HCEC 1CT (cell line): Measurements from ENCODE around the gene GNB3.

ENCODE experiments used
- DNase-seq: peaks from one replicate; pipeline ENCODE4 v3.0.0-alpha.2; 2017

Gene GNB3

DNA sequence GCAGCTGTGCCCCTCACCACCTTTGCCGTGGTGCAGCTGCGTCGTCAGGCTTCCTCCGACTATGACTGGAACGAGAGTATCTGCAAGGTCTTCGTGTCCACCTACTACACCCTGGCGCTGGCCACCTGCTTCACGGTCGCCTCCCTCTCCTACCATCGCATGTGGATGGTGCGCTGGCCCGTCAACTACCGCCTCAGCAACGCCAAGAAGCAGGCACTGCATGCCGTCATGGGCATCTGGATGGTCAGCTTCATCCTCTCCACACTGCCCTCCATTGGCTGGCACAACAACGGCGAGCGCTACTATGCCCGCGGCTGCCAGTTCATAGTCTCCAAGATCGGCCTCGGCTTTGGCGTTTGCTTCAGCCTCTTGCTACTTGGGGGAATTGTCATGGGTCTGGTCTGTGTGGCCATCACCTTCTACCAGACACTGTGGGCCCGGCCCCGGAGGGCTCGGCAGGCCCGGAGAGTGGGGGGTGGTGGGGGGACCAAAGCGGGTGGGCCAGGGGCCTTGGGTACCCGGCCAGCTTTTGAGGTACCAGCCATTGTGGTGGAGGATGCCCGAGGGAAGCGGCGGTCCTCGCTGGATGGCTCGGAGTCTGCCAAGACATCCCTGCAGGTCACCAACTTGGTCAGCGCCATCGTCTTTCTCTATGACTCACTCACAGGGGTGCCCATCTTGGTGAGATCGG is 16.5 kb upstream of the GNB3 start:
- no peak for DNase-seq

- DNase-seq = no peak
Measured at GRCh38 chr12:6824901-6825381, 15.8 kb upstream of the GNB3 start.

DNA sequence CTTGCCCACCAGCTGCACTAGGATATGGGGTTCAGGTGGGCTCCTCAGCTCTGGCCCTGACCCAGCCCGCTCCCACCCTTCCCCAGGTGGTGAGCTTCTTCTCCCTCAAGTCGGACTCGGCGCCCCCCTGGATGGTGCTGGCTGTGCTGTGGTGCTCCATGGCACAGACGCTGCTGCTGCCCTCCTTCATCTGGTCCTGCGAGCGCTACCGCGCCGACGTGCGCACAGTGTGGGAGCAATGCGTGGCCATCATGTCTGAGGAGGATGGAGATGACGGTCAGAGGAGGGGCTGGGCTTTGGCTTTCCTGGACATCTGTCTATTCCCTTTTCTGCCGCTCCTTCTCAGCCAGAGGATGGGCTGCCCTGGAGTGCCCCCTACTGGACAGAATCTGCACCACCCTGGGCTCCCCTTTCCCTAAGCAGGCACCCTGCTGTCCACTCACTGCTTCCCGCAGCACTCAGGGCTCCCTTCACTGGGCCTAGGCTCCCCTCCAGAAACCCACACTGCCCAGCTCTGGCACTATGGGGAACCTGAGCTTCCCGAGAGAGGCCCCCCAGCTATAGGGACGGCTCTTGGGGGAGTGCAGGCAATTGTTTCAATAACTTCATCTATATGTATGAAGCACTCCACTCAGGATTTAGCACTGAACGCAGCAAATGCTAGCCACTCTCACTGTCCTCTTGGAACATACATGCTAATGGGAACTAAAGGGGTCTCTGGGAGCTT is 15.2 kb upstream of the GNB3 start:
- peak; percentile 80 for DNase-seq

DNA sequence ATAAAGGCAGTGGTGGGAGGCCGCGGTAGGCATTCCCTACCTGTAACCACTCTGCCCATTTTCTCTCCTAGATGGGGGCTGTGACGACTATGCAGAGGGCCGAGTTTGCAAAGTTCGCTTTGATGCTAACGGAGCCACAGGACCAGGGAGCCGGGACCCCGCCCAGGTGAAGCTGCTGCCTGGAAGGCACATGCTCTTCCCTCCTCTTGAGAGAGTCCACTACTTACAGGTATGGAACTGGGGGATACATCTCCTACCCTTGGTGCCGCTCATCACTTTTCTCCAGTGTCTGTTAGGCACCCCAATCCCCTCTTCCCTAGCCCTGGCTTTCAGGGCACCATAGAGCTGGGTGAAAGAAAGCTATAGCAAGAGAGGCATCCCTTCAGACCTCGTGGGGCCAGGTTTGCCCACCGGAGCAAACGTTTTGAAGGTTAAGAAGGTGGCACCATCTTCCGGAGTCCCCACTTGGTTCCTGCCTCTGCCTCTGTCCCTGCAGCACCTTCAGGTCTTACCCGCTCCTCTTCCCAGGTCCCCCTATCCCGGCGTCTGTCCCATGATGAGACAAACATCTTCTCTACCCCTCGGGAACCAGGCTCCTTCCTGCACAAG is 14.5 kb upstream of the GNB3 start:
- no peak for DNase-seq

DNA sequence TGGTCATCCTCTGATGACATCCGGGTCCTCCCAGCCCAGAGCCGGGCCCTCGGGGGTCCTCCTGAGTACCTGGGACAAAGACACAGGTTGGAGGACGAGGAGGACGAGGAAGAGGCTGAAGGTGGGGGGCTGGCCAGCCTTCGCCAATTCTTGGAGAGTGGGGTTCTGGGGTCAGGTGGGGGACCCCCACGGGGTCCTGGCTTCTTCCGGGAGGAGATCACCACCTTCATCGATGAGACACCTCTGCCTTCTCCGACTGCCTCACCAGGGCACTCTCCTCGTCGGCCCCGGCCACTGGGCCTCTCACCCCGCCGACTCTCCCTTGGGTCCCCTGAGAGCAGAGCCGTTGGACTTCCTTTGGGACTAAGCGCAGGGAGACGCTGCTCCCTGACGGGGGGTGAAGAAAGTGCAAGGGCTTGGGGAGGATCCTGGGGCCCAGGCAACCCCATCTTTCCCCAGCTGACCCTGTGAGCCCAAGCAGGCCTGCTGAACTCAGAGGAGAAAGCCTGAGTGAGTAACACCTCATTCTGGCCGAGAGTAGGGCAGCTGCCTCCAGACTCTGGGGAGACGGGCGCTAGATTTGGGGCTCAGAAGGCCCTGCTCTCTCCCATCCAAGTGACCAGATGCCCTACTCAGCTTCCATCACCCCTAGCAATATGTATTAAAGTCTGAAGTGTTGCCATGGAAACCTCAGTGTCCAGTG is 13.8 kb upstream of the GNB3 start:
- no peak for DNase-seq

DNA sequence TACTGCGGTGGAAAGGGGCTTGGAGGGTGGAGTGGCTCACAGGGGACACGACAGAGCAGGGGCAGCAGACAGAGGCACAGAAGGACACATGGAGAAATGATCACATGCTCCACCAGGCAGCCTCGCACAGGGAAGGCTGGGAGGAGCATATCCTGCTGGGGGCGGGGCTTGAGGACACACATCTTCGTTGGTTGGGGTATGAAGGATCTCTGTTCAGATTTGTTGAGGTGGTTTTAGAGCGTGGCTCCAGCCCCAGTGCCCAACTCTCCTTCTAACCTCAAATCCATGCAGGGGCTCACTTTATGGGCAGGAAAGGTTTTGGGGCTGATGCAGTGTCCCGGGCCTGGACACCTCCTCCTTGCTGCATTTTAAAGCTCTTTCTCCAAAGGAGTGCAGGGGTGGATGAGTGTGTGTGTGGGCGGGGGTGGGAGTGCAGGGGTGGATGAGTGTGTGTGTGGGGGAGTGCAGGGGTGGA is 13.3 kb upstream of the GNB3 start:
- DNase-seq = peak; percentile 79

GRCh38 chr12:6827982-6828780 is 12.5 kb upstream of the GNB3 start, which contains the start of gene P3H3:
Gene P3H3, plus strand, starts transcription at chr12:6828407. Its CDS starts 34 bp downstream, at chr12:6828441.
- DNase-seq = peak; percentile 61

DNA sequence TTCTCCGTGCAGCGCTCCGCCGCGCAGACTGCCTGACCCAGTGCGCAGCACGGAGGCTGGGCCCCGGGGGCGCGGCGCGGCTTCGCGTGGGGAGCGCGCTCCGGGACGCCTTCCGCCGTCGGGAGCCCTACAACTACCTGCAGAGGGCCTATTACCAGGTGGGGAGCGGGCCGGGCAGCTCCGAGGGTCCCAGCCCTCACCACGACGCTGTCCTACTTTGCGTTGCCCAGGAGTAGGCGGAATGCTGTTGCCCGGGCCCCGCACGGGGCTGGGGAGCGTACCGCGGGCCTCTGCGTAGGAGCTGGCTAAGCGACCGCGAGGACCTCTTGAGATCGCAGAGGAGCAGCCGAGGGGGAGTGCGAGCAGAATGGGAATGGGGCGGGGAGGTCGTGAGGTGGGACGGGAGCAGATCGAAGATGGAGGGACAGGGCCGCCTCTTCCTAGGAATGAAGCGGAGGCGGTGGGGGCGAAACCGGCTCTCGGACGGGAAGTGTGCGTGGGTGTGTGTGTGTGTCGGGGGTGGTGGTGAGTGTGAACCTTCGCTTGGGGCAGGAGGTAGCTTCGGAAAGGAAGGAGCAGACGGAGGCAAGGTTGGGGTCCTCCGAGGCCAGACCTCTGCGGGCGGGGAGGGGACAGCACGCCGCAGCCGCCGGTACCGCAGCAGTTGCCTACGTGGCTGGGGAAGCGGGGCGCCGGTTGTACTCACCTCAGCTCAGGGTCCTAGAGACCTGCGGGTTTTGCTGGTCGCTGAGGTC is 11.8 kb upstream of the GNB3 start:
- DNase-seq = peak; percentile 65

DNA sequence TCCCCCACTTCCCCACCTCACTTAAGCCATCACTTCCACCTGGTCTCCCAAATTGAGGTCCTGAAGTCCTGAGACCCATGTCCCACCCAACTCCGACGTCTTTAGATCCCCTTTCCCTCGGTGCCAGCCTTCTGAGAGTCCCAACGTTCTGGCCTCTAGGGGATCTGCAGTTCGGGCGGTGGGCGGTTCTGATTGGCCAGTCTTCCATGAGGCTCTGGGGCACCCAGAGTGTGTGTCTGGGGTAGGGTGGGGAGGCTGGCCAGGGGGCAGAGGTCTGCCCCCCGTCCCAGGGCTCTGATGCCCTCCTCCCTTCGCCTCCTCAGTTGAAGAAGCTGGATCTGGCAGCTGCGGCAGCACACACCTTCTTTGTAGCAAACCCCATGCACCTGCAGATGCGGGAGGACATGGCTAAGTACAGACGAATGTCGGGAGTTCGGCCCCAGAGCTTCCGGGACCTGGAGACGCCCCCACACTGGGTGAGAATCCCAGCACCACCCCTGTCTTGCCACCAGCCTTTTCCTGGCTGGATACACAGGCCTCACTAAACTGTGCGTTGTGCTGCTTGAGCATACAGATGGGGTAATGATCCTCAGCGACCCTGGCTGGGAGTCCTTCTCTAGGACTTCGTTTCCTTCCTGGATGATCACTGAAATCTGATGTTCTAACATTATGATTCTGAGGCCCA is 11.0 kb upstream of the GNB3 start:
- no peak for DNase-seq

- DNase-seq = no peak
Measured at GRCh38 chr12:6830286-6830890, 10.3 kb upstream of the GNB3 start.

- no peak for DNase-seq
Measured at GRCh38 chr12:6830999-6831398, 9.7 kb upstream of the GNB3 start.

- DNase-seq = no peak
Measured at GRCh38 chr12:6831450-6831995, 9.2 kb upstream of the GNB3 start.

DNA sequence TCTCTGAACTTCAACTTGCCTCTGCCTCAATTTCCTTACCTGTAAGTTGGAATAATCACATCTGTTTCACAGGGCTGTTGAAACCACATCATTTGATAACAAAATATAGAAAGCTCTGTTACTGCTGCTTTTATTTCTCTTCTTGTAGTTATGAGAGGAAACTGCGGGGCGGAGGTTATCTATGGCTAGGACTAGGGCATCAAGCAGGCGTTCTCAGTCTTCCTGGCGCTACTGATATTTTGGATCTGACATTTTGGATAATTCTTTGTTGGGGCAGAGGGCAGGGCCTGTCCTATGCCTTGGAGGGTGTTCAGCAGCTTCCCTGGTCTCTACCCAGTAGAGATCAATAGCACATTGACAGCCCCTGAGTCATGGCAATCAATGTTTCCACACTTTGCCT is 8.6 kb upstream of the GNB3 start:
- DNase-seq = no peak

DNA sequence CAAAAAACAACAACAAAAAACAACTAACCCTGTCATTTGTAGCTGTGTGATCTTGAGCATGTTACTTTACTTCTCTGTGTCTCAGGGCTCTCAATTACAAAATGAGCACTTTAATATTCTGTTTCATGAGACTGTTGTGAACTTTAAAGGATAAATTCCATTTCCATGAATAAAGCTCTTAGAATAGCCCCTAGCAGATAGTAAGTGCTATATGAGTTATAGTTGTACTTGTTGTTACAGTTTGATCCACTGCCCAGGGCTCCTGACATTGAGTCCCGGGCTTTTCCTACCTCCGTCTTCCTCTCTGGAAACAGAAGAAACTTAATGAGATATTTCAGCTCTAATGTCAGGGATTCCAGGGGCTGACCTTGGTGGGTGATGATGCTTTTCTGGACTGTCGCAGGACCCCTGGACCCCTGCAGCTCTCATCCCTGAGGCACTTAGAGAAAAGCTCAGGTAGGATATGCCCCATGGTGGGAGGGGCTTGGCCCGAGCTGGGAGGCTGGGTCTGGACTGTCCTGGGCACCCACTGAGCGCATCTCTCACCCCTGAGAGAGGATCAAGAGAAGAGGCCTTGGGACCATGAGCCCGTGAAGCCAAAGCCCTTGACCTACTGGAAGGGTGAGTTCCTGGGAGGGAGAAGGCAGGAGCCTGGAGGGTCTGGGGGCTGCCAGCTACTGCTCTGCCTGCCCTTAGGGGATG is 7.4 kb upstream of the GNB3 start:
- no peak for DNase-seq

GRCh38 chr12:6834254-6834653 is 6.5 kb upstream of the GNB3 start:
- DNase-seq = no peak

- peak; percentile 22 for DNase-seq
Measured at GRCh38 chr12:6834873-6835272, 5.9 kb upstream of the GNB3 start.

DNA sequence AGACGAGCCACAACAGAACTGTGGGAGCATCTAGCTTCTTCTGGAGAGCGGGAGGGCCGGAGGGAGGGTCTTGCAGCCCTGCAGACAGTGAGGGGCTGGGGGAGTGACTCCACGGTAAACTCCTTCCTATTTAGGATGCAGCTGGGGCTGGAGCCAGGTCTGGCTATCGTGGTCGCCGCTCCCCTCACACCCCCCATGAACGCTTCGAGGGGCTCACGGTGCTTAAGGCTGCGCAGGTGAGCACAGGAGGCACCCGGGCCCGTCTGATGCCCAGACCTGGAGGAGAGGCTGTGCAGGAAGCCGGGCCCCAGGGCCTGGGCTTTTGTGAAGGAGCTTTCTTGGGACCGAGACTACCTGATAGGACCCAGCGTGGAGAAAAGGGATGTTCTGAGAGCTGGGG is 3.9 kb upstream of the GNB3 start:
- no peak for DNase-seq

DNA sequence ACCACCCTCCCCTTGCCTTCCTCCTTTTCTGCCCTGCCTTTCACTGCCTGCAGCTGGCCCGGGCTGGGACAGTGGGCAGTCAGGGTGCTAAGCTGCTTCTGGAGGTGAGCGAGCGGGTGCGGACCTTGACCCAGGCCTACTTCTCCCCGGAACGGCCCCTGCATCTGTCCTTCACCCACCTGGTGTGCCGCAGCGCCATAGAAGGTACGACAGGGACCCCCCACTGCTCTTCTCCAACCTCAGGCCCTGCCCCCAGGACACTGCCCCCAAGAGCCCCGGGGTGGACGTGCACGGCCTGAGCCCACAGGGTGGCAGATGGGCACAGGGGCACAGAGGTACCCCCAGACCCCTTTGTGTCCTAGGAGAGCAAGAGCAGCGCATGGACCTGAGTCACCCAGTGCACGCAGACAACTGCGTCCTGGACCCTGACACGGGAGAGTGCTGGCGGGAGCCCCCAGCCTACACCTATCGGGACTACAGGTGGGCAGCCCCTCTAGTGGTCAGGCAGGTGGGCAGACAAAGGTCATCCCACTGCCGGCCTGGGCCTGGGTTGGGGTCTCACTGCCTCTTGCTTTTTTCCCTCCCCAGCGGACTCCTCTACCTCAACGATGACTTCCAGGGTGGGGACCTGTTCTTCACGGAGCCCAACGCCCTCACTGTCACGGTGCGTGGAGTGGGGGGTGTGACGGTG is 3.2 kb upstream of the GNB3 start:
- no peak for DNase-seq

GRCh38 chr12:6838854-6839253 is 1.9 kb upstream of the GNB3 start:
- no peak for DNase-seq
